ENCODE data around the gene RNF14.

GRCh38 chr5:141942185-141942857 is 26.6 kb upstream of the RNF14 start:
- TF ChIP-seq YY1 (IDR thresholded peaks at IDR 0.05; ENCODE audit: low read depth, low read length) (no peak), CTCF (IDR thresholded peaks at IDR 0.05 in 2 of 3, conservative IDR thresholded peaks at IDR 0.05 in 1 of 3; ENCODE audit: control insufficient read depth in 2 of 3, extremely low read depth in 1 of 3, insufficient read depth in 1 of 3, low read depth in 3 of 3, low read length in 3 of 3) (no peak), CBFB (IDR thresholded peaks at IDR 0.05; ENCODE audit: low read depth) (no peak), FOXK2 (IDR thresholded peaks at IDR 0.05) (no peak), RCOR1 (conservative IDR thresholded peaks at IDR 0.05; ENCODE audit: low read depth, low read length) (no peak), BCL11A (IDR thresholded peaks at IDR 0.05; ENCODE audit: low read depth, low read length) (no peak), MTA3 (IDR thresholded peaks at IDR 0.05; ENCODE audit: borderline replicate concordance, low read length) (no peak), JUND (IDR thresholded peaks at IDR 0.05; ENCODE audit: low read depth, low read length) (no peak), NR2C1 (IDR thresholded peaks at IDR 0.05) (no peak), NRF1 (conservative IDR thresholded peaks at IDR 0.05; ENCODE audit: low read depth, low read length) (no peak), BRCA1 (IDR thresholded peaks at IDR 0.05; ENCODE audit: low read depth, low read length) (no peak), JUNB (IDR thresholded peaks at IDR 0.05) (no peak)
